ENCODE data around the gene TTC7B. TPM values are rescaled to one million over a fixed set of nuclear protein-coding genes. Genes with fewer than 3 reads are reported as not detected.

TTC7B gene
- total and polyA plus RNA-seq, 2 of the 13 experiments (the other 11 are each of a cell fraction or from before 2014, with no cell fraction given), result 1.3 to 3.2 TPM

- POLR2A ChIA-PET, result no interaction called here
- TF ChIP-seq NFATC3 (CRISPR knock-in tag; IDR thresholded peaks at IDR 0.05), result no peak
- CTCF ChIA-PET (ENCODE audit: low intra/inter-chr PET ratio, low total read pairs), result no interaction called here
- no peak overlapping the region for H3K9ac ChIP-seq (ENCODE audit: insufficient read depth, low read depth, low read length)
- H3K36me3 ChIP-seq (replicated peaks in 1 of 2; ENCODE audit: control insufficient read depth in 1 of 2, insufficient read depth in 2 of 2, low read length in 2 of 2), result no peaks in the 10 kb centered on the region
- in situ Hi-C loops (cut with HindIII; ENCODE audit: extremely low pct_ligation_motif_present, low pct_unique_long_range_greater_than_20kb) (no loop called here), intact Hi-C loops (cut with micrococcal nuclease; ENCODE audit: unreplicated experiment) (no loop called here)
- 80% methylated on average over 1 of the region's 9 CpGs for WGBS (ENCODE audit: low lambda C conversion rate)
- BruUV-seq (replicated peaks), result no TSS peak
- no peak for ATAC-seq
- no peak for FAIRE-seq
- no peaks in the 10 kb centered on the region for H3K79me2 ChIP-seq (ENCODE audit: insufficient read depth, low read length)
- no peak overlapping the region for H2AFZ ChIP-seq (ENCODE audit: low read length)
- no peaks in the 10 kb centered on the region for H4K20me1 ChIP-seq (ENCODE audit: insufficient read depth, low read length)
- no peak overlapping the region for H3K4me3 ChIP-seq (replicated peaks in 1 of 3; ENCODE audit: insufficient read depth in 1 of 3, low read depth in 2 of 3, low read length in 3 of 3)
- no peak overlapping the region for H3K27ac ChIP-seq (ENCODE audit: extremely low read length, insufficient read depth, low read length)
- H3K4me2 ChIP-seq (ENCODE audit: low read depth, low read length), result no peak overlapping the region
- H3K9me3 ChIP-seq (ENCODE audit: low read length), result no peaks in the 10 kb centered on the region
- no peak for DNase-seq (ENCODE audit: low spot score)
- H3K27me3 ChIP-seq (ENCODE audit: control insufficient read depth in 1 of 2, insufficient read depth in 2 of 2, low read length in 2 of 2), result peaks cover 0 to 3% of the 10 kb centered on the region in 2 experiments; a peak in 2 of 5 replicates
- no peaks in the 10 kb centered on the region for H3K4me1 ChIP-seq (ENCODE audit: insufficient read depth, low read length)
These were observed 271.7 kb downstream of the TTC7B start for GRCh38 chr14:90544566-90544965.

DNA sequence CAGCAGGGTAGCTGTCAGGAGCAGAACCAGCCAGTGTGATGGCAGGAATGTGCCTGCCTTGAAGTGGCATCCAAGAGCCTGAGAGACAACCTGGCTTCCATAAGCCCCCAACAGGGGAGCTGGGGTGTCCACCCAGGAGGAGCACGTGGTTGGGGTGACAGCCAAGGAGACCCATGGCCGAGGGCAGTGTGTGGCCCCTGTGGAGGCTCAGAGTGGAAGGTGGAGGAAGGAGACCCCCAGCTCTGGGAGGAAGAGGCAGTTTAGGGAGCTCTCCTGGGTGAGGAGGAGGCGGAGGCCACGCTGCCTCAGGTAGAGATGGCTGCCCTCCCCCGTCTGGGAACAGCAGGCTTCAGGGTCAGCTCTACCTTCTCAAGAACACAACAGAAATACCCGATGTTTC, 272.4 kb downstream of the TTC7B start:
- CTCF ChIA-PET (ENCODE audit: low intra/inter-chr PET ratio, low total read pairs), result no interaction called here
- intact Hi-C loops (cut with micrococcal nuclease; ENCODE audit: unreplicated experiment), result no loop called here
- TF ChIP-seq ZNF883 (CRISPR knock-in tag; IDR thresholded peaks at IDR 0.05; ENCODE audit: not compliant biosample characterization) (no peak), POLR2AphosphoS2 (IDR thresholded peaks at IDR 0.05; ENCODE audit: low read depth, low read length) (no peak), MTA1 (CRISPR knock-in tag; IDR thresholded peaks at IDR 0.05; ENCODE audit: borderline replicate concordance) (no peak), ZNF597 (CRISPR knock-in tag; IDR thresholded peaks at IDR 0.05) (no peak), ZNF468 (CRISPR knock-in tag; IDR thresholded peaks at IDR 0.05) (no peak), ZNF672 (CRISPR knock-in tag; IDR thresholded peaks at IDR 0.05) (no peak), SETDB1 (CRISPR knock-in tag; IDR thresholded peaks at IDR 0.05; ENCODE audit: borderline replicate concordance) (no peak), CREM (IDR thresholded peaks at IDR 0.05) (no peak), CREM (CRISPR knock-in tag; IDR thresholded peaks at IDR 0.05) (no peak), ZMAT3 (CRISPR knock-in tag; conservative IDR thresholded peaks at IDR 0.05) (no peak), NFYC (CRISPR knock-in tag; IDR thresholded peaks at IDR 0.05) (no peak), ZFP36L2 (CRISPR knock-in tag; IDR thresholded peaks at IDR 0.05) (no peak)
- TF ChIP-seq, protein P1, sequence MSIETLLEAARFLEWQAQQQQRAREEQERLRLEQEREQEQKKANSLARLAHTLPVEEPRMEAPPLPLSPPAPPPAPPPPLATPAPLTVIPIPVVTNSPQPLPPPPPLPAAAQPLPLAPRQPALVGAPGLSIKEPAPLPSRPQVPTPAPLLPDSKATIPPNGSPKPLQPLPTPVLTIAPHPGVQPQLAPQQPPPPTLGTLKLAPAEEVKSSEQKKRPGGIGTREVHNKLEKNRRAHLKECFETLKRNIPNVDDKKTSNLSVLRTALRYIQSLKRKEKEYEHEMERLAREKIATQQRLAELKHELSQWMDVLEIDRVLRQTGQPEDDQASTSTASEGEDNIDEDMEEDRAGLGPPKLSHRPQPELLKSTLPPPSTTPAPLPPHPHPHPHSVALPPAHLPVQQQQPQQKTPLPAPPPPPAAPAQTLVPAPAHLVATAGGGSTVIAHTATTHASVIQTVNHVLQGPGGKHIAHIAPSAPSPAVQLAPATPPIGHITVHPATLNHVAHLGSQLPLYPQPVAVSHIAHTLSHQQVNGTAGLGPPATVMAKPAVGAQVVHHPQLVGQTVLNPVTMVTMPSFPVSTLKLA (IDR thresholded peaks at IDR 0.05), result no peak
- TF ChIP-seq, protein P2, sequence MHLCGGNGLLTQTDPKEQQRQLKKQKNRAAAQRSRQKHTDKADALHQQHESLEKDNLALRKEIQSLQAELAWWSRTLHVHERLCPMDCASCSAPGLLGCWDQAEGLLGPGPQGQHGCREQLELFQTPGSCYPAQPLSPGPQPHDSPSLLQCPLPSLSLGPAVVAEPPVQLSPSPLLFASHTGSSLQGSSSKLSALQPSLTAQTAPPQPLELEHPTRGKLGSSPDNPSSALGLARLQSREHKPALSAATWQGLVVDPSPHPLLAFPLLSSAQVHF (CRISPR knock-in tag; IDR thresholded peaks at IDR 0.05), result no peak
- TF ChIP-seq, protein P3, sequence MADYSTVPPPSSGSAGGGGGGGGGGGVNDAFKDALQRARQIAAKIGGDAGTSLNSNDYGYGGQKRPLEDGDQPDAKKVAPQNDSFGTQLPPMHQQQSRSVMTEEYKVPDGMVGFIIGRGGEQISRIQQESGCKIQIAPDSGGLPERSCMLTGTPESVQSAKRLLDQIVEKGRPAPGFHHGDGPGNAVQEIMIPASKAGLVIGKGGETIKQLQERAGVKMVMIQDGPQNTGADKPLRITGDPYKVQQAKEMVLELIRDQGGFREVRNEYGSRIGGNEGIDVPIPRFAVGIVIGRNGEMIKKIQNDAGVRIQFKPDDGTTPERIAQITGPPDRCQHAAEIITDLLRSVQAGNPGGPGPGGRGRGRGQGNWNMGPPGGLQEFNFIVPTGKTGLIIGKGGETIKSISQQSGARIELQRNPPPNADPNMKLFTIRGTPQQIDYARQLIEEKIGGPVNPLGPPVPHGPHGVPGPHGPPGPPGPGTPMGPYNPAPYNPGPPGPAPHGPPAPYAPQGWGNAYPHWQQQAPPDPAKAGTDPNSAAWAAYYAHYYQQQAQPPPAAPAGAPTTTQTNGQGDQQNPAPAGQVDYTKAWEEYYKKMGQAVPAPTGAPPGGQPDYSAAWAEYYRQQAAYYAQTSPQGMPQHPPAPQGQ (CRISPR knock-in tag; IDR thresholded peaks at IDR 0.05; ENCODE audit: borderline replicate concordance), result no peak

More for the DNA sequence above, 272.4 kb downstream of the TTC7B start:
- Histone ChIP-seq H2AFZ (ENCODE audit: low read length) (no peak overlapping the region), H3K9ac (ENCODE audit: insufficient read depth, low read depth, low read length) (no peak overlapping the region), H3K4me1 (ENCODE audit: insufficient read depth, low read length) (no peaks in the 10 kb centered on the region), H3K27me3 (ENCODE audit: control insufficient read depth in 1 of 2, insufficient read depth in 2 of 2, low read length in 2 of 2) (peaks cover 0 to 3% of the 10 kb centered on the region in 2 experiments; a peak in 2 of 5 replicates), H3K27ac (ENCODE audit: extremely low read length, insufficient read depth, low read length) (no peak overlapping the region), H3K4me2 (ENCODE audit: low read depth, low read length) (no peak overlapping the region), H3K79me2 (ENCODE audit: insufficient read depth, low read length) (no peaks in the 10 kb centered on the region), H4K20me1 (ENCODE audit: insufficient read depth, low read length) (no peaks in the 10 kb centered on the region), H3K4me3 (replicated peaks in 1 of 3; ENCODE audit: insufficient read depth in 1 of 3, low read depth in 2 of 3, low read length in 3 of 3) (no peak overlapping the region), H3K9me3 (ENCODE audit: low read length) (no peaks in the 10 kb centered on the region), H3K36me3 (replicated peaks in 1 of 2; ENCODE audit: control insufficient read depth in 1 of 2, insufficient read depth in 2 of 2, low read length in 2 of 2) (no peaks in the 10 kb centered on the region)
- DNase-seq (ENCODE audit: low spot score) (no peak), FAIRE-seq (no peak), ATAC-seq (no peak)
- 30% methylated on average over 6 of the region's 6 CpGs for WGBS (ENCODE audit: low lambda C conversion rate)
- no TSS peak for BruUV-seq (replicated peaks)
- in situ Hi-C loops (cut with HindIII; ENCODE audit: extremely low pct_ligation_motif_present, low pct_unique_long_range_greater_than_20kb), result no loop called here
- POLR2A ChIA-PET, result no interaction called here
